HG03521 (cell line): ENCODE data around the gene GPR101.

Source experiments
- ATAC-seq: cut with Tn5 transposase; IDR thresholded peaks from one replicate; pipeline ENCODE4 v1.9.1; 2021; ENCODE audit warnings: mild to moderate bottlenecking, moderate library complexity; ENCODE audit not compliant: unreplicated experiment

The GPR101 gene, protein sequence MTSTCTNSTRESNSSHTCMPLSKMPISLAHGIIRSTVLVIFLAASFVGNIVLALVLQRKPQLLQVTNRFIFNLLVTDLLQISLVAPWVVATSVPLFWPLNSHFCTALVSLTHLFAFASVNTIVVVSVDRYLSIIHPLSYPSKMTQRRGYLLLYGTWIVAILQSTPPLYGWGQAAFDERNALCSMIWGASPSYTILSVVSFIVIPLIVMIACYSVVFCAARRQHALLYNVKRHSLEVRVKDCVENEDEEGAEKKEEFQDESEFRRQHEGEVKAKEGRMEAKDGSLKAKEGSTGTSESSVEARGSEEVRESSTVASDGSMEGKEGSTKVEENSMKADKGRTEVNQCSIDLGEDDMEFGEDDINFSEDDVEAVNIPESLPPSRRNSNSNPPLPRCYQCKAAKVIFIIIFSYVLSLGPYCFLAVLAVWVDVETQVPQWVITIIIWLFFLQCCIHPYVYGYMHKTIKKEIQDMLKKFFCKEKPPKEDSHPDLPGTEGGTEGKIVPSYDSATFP

DNA sequence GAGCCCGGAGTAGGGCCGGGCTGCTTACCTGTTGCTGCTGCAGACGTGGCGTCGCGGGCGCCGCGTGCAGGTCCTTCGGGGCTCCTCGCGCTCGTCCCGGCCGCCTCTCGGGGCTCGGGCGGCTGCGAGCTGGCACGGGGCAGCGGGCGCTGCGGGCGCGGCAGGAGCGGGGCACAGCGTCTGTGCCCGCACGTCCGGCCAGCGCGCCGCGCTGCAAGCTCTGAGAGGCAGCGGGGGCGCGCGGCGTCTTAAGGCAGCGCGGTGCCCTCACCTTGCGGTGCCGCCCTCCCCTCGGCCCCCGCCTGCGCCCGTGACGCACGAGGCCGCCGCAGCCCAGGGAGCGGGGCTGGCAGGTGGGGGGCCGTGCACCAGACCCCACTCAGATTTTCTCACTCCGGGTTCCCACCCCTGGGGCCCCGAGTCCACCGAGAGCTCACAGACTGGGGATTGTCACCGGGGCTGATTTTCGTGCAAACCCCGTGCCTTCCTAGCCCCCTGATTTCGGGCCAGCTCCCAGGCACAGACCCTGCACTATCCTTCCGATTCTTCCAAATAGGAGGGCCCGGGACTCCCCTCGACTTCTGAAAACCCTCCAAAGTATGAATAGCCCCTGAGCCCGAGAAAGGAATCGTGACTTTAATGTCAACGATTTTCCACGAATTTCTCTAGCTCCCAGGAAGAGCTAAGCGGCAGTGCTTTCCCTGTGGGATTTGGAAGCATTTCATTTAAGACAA, at the start of gene GPR101:
GPR101 (minus strand) TSS at position 222 of the 734 bp plus-strand sequence. CDS start 2,321 bp downstream, outside the sequence.
- no peak for ATAC-seq

DNA sequence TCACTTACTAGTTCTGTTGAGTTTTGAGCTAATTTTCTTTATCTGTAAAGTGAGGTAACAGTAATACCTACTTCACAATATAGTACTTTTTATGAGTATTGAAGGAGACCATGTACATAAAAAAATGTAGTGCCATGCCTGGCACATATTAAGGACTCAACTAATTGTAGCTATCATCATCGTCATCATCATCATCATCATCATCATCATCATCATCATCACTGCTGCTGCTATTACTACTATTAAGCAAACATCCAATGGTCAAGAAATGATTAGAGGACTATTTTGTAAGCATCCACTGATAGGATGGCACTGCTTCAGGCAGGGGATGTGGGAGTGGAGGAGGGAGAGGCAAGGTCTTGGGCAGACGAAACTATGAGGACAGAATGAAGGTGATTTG, 47.4 kb upstream of the GPR101 start:
- no peak for ATAC-seq

DNA sequence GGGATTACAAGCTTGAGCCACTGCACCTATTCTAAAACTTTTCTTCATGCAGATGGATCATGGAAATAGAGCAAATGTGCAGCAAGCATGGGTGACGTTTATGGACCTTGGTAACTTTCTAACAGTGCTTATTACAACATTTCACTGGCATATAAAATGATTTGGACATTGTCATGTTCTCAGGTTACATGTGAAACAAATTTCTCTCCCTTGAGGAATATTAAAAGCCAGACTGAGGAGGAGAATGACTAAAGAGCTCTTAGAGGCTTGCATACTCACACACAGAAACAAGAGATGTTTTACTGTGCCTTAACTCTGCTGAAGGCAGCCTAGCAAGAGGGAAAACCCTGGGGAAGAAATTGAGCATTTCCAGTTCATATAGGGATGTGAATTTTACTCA, 38.6 kb upstream of the GPR101 start:
- ATAC-seq = no peak

DNA sequence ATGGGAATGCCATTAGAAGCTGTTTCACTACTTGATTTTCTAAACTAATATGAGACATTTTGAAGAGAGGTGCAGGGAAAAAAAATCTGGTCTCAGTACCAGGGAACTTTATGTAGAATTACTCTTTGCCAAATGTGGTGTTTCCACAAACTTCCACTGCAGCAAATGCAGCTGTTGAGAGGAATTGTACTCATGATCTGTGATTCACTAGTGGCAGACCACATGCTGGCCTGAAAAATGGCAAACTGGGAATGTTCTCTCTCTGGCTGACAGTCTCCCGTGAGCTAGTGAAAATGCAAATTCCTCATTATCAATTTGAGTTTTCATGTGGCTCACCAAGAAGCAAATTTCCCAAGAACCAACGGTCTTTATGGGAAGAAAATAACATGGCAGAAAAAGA, 37.8 kb upstream of the GPR101 start:
- ATAC-seq = no peak

DNA sequence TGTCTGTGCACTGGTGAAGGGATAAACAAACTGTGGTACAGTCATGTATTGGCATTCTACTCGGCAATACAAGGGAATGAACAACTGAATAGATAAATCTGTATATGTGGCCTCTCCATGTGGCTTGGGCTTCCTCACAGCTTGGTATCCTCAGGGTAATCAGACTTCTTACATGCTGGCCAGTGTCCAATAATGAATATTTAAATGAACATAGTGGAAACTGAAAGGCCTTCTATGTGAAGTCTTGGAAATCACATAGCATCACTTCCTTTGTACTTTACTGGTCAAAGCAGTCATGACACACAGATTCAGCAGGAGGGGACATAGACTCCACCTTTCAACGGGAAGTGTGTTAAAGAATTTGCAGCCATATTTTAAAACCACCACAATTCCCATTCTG, 33.4 kb upstream of the GPR101 start:
- no peak for ATAC-seq

DNA sequence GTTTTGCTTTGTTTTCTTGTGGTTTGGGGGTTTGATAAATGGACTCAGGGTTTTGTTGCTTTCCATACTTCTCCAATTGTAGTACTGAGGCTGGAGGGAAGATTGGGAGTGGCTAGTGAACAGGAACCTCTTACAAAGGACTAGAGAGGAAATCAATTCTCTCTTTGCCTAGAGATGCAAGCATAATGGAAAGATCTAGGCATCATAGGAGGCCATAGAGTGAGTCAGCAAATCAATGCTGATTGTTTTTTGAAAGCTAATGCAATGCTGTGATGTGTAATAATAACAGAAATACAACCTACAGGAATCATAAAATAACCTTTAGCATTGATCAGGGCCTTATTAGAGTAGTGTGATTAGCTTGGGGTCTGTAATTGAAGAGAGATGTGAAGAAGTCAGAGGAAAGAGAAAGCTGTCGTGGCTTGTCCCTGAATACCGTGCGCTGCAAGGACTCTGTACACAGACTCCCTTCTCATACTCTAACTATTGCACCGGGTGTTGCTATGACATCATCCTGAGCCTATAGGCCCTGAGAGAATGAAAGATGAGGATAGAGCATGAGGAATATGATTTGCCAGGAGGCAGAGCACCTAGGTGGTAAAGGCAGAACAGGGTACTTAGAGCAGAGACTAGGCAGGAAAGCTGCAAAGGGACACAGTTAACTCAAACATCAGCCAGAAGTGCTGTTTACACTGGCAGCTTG, 29.3 kb upstream of the GPR101 start:
- no peak for ATAC-seq

DNA sequence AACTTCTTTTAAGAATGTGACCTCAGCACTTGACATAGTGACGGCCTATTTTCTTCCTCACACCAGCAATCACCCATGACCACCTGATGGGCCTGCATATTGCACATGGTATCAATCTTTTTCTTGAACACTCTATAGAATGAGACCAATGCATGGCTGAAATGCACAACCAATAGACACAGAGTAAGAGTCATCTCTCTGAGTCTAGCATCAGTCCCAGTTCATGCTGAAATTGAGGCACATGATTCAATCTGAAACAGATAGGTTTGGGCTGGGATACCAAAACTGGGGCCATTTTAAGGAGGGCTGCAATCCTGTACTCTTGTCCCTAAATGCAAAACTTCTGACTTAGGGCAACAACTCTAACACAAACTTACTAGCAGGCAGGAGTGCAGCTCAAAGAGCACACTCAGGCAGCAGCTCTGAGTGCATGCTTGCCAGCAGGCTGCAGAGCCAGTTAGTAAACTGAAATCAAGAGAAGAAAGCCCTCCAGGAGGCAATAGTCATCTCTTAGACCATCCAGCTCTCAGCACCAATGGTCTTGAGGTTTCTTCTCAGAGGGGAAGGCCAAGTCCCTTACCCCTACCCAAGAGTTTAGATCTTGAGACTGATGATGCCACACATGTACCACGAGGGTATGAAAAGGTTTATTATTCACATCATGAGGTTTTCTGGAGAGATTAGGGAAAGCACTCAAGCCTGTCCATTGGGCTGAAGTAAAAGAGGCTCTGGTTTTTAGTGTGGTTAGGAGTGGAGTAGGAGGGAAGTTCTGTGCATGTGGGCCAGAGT, 24.7 kb upstream of the GPR101 start:
- no peak for ATAC-seq

DNA sequence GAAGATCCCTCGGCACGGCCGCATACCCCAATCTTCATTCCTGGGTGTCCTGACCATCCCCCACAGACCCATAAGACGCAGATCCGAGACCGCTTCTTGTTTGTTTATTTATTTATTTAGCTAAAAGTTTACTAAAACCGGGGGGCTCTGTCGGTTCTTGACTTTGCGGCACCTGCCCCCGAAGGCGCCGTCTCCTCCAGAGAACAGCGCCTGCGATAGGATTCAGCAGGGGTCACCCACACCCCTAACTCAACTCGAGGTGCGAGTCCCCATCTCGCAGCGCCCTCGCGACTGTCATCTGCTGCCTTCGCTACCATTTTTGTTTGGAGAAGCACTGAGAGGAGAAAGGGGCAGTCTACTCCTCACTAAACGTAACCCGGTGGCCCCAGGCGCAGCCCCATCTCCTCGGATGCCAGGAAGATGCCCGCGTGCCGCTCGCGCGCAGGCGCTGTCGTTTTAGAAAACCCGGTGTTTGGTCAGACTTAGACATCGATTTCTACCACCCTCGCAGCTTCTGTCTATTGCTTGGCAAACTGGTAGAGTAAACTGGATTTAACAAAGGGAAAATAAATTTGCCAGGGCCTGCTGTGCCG, 18.9 kb upstream of the GPR101 start:
- ATAC-seq = peak; percentile 16

DNA sequence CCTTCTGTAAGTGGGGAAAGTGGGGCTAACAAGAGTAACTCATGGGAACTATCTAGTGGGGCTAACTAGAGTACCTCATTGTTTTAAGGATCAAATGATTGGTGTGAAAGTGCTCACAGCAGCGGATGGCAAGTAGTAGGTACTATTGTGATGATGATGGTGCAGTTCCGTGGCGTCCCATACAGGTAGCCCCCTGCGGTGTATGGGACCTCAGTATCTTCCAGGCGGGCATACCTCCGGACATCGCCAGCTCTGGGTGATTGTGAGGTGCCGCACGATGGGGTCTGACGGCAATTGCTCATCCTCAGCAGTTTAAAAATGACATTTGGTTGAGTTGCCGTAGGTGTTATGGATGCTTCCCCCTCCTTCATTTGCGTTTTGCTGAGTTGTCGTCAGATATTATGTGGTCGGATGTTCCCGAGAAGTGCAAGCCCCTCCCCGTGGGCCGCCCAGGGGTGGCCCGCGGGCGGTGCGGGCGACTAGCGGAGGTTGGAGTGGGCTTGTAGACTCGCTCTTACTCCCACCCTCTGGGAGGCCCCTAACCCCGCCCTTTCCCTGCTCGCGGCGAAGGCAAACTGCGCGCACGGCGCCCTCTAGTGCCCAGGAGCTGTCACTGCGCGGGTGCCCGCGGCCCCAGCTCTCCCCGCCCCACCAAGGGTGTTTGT, 18.3 kb upstream of the GPR101 start:
- ATAC-seq = peak; percentile 96

DNA sequence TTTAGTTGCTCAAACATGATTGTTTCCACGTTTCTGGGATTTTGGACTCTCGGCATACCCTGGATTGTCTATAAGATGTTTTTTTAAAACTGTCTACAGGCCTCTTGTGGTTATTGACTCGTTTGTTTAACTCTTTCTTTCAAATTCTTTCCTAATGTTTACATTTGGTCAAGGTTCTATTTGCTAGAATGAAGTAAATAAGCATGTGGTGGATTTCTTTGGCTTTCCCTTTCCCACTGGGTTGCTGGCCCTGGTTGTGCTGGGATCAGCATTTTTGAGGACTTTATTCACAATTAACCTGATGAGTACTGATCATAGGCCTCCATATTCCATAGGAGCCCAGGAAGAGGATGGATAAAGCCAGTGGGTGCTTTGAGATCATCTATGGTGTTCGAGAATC, 11.1 kb upstream of the GPR101 start:
- no peak for ATAC-seq

DNA sequence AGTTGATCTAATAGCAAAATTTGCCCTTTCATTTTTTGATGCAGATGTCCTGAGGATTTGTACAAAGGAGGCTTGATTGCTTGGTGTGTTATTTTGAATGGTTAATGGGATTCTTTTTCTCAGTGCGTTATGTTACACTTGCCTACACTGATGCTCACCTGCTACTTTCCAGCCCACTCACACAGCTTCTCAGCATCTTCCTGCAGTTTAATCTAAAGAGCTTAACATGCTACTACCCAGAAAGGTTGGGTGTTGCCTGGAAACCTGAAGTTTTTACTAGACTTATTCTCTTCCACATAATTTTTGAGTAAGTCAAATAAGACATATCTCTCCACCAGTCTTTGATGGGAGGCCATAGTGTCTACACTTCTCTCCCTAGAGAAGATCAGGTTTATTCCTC, 9.9 kb upstream of the GPR101 start:
- no peak for ATAC-seq

DNA sequence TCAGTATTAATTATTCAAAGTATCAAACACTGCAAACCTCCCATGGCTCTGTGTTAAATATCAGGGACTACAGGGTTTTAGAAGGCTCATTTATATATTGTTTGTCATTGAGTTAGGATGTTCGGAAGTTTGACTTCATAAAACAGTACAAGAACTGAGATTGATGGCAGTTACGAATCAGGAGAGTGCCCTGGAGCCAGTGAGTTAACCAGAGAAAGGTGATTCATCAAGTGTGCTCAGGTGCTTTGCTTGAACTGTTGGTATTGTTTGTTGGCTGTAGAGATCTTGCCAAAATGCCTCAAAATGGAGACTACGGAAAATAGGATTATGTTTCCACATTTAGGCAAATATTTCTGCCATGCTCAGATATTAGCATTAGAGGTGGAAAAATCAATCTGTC, 7.5 kb upstream of the GPR101 start:
- no peak for ATAC-seq

DNA sequence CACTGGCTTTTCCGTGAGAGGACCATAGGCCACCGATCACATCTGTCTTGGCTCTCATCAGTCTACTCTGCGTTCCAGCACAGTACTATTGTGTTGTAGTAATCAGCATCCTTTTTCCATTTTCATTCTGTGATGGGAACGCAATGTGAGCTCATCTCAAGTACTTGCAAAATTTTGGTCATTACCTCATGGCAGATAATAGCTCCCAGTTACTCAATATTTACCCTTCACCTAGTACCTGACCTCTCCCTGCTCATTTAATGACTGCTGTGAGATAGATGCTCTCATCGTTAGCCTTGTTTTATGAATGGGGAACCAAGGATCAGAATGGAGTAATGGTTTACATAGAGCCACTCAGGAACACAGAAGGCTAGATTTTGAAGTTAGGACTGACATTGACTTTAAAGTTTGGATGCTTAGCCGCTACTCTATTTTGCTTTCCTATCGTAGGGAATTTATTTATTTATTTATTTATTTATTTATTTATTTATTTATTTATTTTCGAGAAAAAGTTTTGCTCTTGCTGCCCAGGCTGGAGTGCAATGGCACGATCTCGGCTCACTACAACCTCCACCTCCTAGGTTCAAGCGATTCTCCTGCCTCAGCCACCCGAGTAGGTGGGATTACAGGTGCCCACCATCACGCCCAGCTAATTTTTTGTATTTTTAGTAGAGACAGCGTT, 6.5 kb upstream of the GPR101 start:
- ATAC-seq = no peak

DNA sequence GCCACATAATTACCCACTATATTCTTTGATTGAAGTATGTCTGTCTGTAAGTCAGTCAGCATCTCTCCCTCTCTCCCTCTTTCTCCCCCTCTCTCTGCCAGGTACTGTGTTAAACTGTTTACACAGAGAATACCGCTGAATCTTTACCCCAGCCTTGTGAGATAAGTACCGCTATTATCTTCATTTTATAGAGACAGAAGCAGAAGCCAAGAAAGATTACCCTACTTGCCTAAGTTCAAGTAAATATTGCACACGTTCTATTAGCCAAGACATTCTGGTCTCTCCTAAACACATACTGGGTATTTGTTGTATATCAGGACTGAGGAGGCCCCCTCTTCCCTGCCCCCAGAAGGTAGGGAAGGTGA, 695 bp upstream of the GPR101 start:
- no peak for ATAC-seq

DNA sequence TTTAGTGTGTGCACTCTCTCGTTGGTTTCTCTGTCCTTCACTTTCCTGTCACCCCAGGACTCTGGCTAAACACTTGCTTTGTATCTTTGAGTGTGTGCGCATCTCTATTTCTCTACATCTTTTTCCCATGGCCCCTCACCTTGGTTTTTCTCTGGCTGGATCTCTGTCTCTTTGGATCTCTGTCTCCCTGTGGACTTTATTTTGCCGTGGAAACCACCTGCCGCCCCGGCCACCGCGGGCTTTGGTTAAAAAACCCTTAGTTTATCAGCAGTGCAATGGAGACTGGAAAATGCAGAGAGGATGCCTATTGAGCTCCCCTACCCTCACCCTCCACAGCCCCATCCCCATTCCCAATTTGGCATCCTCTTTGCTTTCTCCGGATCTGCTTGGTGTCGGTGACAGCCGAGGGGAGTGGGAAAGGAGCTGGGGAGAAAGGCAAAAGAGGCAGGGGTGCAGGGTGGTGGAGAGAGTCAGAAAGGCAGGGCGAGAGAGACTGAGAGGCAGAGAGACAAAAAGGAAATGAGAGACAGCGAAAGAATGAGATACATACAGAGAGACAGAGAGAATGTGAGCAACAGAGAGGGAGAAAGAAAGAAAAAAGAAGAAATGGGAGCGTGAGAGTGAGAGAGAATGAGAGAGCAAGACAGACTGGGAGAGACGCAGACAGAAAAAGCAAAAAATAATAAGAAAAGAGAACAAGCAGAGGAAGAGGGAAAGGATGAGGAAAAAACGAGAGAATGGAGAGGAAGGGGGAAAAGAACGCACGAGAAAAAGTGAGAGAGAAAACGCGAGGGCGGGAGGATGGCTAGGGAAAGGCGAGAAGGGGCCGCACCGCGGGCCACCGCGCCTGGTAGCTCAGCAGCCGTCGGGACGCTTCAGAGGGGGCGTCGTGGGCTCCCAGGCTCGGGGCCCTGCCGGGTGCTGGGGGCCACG, 688 bp downstream of the GPR101 start:
- ATAC-seq = no peak

DNA sequence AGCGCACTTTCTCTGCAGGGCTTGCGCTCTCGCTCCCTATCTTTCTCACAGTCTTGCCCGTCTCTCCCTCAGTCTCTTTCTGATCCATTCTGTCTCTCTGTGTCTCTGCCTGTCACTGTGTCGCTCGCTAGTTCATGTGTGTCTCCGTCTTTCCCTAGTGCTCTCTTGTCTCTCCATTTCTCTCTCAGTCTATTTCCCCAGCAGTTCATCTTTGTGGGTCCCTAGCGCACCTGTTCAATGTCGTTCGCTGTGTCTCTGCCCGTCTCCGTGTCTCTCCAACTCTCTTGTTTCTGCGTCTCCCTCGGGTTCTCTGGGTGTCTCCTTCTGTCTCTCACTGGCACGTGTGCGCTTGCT, 1.5 kb downstream of the GPR101 start:
- peak; percentile 16 for ATAC-seq

DNA sequence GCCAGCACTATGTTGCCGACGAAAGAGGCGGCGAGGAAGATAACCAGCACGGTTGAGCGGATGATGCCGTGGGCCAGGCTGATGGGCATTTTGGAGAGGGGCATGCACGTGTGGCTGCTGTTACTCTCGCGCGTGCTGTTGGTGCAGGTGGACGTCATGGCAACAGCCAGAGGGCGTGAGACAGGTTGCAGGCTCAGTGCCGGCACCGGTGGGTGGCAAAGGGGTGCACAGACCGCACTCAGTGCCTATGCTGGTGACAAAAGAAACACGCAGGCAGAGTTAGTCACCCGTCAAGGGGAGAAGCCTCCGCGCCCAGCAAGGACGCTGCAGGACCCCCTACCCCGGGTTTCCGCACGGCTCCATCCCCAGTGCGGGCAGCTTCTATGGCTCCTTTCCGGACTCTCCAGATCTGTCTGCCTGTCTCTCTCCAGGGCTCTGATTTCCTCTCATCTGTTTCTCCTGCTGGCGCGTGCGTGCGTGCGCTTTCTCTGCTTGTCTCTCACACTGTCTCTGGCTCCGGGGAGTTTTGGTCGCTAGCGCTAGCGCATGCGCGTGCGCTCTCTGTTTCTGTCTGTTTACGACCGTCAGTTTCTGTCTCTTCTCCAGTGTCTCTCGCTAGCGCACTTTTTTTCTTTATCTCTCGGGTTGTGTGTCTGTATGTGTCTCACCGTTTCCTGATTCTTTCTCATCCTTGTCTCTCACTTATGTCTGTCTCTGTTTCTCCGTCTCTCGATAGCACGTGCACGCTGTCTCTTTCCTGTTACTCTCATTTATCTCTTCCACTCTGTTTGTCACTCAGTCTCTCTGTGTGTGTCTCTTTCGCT, 2.1 kb downstream of the GPR101 start:
- peak; percentile 80 for ATAC-seq
